ENCODE results near the gene ZNF768.

The ZNF768 gene

DNA sequence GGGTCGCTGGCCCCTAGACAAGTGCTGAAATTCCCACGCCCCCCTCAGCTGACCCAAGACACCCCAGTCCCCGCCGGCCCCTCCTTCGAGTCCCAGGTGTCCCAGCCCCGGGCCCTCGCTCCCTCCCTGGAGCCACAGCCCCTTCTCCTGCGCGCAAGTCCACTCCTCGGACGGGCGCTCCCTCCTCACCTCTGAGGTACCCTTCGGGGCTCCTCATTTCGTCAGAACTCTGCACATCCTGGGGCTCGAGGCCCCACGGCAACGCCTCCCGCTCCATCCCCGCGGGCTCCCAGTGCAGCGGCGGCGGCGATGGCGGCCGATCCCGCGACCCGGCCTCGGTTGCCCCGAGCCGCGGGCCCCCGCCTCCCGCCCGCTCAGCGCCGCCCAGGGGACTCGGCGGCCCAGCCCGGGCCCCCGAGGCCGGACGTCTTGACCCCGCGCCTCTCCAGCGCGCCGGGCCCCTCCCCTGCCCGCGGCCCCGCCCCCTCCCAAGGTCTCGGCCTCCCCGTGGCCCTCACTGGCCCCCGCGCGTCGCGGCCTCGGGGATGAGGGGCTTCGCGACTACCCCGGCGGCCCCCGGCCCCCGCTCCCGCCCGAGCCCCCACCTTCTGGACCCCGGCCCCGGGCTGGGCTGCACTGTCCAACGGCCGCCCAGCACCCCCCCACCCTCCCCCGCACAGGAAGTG lies at the start of gene ZNF768:
ZNF768 (minus strand) TSS at position 430 of the 686 bp plus-strand sequence; CDS start at position 277, 153 bp downstream.
- no peak for DNase-seq

DNA sequence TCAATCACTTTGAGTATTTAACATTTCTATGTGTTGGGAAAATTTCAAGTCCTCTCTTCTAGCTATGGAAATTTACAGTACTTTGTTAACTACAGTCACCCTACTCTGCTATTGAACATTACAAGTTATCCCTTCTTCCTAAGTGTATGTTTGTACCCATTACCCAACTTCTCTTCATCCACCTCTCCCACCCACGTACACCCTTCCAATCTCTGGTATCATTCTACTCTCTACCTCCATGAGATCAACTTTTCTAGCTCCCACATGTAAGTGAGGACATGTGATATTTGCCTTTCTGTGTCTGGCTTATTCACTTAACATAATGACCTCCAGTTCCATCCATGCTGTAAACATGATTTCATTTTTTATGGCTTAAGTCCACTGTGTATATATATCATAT lies 48.3 kb upstream of the ZNF768 start:
- no peak for DNase-seq

DNA sequence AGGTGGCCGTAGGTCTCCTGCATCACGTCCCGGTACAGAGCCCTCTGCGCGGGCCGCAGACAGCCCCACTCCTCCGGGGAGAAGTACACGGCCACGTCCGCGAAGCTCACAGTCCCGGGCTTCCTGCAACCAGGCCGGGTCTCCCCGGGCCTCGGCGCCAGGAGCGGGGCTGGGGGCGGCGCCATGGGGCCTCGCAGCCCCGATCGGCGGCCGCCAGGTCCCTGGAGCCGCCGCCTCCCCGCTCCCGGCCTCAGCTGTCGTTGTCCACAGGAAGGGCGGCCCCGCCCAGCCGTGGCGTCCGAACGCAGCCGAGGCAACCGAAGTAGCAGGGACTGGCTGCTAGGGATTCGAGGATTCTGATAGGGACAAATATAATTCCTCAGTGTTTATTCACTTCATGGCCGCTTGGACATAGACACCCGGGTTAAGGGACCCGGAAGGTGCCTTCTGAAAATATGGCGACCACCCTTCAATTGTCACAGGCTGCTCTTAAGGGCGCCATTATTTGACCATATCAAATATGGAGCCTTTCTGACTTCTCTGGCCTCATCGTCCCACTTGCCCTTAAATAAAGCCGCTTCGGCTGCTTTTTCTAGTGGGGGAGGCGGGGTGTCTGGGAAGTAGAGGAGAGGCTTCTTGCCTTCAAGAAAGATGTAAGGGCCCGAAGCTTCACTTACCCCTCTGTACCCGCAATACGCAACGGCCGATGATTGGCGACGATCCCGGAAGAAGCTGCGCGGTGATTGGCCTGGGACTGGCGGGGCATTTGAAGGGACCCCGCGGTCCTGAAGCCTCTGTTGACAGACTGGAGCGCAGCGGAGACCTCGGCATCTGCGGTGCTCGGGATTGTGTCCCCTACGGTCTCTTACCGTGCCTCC lies 45.3 kb upstream of the ZNF768 start, which contains the start of gene ZNF688:
ZNF688 (minus strand) TSS at position 270 of the 878 bp plus-strand sequence; CDS start at position 185, 85 bp downstream.
- peak; percentile 91 to 93 for DNase-seq

DNA sequence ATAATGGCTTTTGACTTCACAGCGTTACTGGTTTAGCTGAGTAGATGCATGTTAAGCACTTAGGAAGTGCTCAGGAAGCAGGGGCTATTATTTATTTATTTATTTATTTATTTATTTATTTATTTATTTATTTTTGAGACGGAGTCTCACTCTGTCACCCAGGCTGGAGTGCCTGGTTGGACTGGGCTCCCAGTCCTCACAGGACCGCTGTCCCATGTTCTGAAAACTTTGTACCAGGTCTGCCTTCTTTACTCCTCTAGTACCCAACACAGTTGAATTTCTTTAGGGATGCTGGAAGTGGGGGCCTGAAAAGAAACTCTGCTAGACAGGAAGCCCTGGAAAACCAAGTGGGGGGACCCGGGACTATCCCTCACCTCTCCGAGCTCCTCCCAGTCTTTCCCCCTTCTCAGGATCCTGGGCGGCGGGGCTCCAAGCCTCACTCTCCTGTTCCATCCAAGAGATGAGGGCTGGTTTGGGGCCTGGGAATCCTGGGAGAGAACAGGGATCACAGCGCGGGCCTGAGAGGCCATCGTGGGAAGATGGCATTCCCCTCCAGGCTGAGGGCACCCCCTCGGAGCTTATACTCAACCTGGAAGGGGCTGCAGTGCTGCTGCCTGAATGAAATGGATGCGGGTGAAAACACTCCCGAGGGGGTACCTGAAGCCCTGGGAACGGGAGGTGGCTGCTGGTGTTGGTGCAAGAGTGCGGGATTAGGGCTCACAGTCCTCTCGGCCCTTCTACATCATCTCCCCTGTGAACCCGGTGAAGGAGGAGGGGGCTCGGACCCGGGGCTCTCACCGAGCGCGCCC lies 44.5 kb upstream of the ZNF768 start:
- DNase-seq = no peak

DNA sequence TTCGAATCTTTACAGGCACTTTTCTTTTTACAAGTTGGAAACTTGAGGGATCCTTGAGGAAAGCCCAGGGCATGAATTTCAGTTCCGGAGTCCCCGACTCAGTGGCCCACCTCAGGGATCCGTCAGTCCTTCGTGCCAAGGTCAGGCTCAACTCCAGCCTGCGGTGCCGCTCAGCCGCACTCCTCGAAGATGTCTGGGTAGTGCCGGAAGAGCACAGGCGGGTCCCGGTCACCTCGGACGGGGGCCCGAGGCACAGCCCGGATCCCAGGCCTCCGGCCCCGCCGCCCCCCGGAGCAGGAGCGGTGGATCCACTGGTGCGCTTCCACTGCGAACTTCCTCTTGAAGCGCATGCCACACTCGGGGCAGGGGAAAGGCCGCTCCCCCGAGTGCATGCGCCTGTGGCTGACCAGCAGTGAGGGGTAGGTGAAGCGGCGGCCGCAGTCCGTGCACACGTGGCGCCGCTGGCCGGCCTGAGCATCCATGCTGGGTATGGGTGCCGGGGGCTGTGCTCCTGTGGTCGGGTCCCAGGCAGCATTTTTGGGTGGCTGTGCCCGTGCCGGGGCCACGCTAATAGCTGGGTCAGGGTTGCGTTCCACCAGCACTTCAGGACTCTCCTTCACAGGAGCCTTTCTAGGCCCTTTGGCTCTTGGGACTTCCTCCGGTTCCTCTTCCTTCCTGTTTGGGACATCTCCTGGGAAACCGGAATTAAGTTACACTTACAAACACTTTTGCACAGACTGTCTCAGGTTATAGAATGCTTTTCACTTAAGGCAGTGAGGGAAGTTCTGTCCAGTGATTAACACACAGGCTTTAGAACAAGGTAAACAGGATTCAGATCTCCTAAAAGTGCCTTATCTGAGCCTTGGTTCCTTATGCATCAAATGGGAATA lies 43.6 kb upstream of the ZNF768 start:
- no peak for DNase-seq

DNA sequence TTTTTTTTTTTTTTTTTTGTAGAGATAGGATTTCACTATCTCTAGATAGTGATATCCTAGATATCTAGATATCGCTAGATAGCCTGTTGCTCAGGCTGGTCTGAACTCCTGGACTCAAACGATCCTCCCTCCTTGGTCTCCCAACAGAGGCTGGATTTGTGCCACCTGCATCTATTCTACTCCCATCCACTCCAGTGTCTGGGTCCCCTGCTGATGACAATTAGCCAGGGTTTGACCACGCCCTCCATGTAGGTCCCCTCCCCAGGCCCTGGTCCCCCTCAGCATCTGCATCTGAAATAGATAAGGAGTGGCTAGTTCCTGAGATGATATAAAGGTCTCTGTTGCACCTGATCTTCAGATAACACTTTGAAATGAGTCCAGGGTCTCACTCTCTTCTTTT lies 42.9 kb upstream of the ZNF768 start:
- DNase-seq = no peak

DNA sequence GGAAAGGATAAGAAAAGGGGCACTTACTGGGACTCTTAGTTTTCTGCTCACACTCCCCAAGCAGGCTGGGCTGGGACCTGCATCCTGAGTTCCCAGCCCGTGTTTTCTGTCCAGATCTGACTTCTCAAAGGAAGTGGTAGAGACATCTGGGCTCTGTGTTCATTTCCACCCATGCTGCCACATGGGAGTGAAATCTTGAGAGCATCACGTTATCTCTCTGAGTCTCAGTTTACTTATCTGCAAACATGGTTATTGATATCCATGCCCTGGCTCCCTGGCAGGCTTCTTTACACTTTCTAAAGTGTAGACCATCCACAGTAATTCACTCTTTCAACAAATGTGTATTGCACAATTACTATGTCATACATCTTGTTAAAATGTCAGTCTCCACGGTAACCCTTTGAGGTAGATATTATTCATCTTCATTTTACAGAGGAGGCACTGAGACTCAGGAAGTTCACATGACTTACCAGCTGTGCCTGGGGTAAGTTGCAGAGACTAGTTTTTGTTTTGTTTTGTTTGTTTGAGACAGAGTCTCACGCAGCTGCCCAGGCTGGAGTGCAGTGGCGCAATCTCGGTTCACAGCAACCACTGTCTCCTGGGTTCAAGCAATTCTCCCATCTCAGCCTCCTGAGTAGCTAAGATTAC lies 41.7 kb upstream of the ZNF768 start:
- DNase-seq = peak; percentile 53 to 79

DNA sequence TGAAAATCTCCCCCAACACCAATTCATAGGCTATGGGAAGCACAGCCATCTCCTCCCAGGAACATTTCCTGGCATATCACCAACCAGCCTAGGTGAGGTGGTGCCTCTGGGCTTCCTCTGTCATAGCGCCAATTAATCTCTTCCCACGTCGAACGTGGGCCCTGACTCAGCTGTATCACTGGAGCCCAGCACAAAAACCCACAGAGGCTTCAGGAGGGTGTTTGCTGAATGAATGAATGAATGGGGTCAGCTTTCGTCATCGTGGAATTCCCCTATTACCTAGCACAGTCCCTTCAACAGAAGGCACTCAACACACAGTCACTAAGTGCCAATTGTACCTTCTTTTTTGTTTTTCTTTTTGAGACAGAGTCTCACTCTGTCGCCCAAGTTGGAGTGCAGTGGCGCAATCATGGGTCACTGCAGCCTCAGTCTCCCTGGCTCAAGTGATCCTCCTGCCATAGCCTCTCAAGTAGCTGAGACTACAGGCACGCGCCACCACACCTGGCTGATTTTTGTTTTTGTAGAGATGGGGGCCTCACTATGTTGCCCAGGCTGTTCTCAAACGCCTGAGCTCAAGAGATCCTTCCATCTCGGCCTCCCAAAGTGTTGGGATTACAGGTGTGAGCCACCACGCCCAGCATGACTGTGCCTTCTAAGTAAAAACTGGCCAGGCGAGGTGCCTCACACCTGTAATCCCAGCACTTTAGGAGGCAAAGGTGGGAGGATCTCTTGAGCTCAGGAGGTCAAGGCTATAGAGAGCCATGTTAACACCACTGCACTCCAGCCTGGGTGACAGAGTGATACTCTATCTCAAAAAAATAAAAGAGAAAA lies 41.0 kb upstream of the ZNF768 start:
- peak; percentile 12 to 47 for DNase-seq

DNA sequence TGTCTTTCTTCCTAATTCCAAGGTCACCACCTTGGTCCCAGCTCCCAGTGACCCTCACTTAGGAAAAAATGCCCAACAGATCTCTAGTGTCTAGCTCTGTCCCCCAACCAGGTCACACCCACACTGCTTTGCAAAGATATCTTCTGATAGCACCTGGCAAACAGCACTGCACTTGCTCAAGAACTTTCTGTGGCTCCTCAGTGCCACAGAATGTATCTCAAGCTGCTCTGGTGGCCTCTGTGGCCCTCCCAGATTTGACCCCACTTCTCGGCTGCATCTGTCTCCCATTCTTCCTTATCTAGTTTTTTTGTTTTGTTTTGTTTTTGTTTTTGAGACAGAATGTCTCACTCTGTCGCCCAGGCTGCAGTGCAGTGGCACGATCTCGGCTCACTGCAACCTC lies 40.2 kb upstream of the ZNF768 start:
- no peak for DNase-seq

DNA sequence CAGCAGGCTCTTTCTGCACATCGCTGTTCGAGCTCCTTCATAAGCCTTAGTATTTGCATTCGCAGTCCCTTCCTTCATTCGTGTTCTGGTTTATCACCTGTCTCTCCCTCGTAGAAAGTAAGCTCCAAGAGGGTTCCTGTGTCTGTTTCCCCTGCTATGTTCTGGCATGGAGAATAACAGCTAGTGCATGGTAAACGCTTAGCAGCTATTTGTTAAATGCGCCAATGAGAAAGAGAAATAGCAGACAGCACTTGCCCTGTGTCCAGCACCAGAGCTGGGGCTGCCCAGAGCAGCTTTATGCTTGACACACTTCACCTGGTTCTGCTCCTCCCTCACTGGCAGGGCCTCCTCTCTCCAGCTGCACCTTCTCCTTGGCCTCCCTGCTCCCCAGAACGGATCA lies 39.6 kb upstream of the ZNF768 start:
- DNase-seq = no peak

DNA sequence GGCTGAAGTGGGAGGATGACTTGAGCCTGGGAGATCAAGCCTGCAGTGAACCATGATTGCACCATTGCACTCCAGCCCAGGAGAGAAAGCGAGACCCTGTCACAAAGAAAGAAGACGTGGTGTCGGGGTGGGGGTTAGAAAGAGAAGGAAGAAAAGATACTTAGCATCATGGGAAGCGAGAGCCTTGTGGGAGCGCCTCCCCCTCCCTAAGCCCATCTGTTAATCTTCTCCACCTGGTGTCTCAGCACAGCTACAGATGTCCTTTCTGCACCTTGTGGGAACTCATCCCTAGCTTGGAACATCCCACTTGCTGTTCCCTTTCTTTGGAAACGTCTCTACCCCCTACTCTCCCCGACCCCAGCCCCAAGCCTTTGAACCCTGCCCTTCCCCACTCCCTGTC lies 39.2 kb upstream of the ZNF768 start:
- no peak for DNase-seq

DNA sequence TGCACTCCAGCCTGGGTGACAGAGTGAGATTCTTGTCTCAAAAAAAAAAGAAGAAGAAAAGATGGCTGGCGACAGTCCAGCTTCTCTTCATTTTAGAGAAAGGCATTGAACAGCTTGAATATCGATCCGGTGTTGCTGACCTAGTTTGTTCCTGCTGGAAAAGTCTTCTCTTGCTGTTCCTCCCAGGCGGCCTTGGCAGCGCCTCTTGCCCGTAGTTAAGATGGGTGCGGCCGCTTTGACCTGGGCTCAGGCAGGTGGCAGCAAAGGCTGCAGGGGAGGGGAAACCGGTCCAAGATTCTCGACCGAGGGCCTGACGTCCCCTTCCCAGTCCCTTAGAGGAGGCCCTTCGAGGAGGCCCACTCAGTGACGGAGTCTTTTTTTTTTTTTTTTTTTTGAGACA lies 35.7 kb upstream of the ZNF768 start:
- no peak for DNase-seq

DNA sequence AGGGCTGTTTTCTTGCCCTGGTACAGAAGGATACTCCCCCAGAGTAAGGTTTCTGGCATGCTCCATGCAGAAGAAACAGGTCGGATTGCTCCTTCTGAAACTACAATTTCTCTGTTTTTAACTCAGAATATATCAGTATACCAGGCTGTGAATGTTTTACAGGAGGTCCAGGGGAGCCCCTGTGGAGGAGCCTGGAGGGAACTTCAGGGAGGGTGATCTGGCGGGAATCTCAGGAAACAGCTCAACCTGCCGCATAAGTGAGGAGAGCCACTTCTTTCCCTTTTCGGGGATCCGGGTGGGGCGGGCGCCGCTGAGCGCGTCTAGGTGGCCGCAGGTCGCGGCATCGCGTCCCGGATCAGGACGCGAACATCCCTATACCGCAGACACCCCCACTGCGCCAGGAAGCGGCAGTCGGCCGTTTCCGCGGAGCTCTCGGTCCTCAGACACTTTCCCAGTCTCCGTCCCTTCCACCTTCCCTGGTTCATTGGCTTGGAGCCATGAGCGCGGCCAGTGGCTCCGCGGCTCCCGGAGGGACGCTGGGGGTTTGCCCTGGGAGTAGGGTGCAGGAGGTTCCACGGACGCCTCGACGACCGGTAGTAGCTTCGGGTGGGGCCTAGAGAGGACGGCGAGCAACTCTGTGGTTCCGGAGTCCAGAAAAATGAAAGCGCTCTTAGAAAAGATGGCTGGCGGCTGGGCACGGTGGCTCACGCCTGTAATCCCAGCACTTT lies 34.9 kb upstream of the ZNF768 start:
- DNase-seq = peak in 1 of 2 donors; percentile 18

DNA sequence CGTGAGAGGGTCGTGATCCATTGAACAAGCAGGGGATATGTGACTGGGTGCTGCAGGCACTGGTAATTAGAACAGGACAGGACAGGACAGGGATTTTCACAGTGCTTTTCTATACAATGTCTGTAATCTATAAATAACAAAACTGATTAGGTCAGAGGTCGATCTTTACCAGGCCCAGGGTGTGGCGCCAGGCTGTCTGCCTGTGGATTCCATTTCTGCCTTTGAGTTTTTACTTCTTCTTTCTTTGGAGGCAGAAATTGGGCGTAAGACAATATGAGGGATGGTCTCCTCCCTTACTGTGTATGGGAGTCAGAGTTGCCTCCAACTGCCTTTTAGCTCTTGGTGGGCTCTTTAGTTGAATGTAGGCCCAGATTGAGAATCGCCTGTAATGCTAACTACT lies 33.3 kb upstream of the ZNF768 start:
- DNase-seq = peak in 1 of 2 donors; percentile 45

DNA sequence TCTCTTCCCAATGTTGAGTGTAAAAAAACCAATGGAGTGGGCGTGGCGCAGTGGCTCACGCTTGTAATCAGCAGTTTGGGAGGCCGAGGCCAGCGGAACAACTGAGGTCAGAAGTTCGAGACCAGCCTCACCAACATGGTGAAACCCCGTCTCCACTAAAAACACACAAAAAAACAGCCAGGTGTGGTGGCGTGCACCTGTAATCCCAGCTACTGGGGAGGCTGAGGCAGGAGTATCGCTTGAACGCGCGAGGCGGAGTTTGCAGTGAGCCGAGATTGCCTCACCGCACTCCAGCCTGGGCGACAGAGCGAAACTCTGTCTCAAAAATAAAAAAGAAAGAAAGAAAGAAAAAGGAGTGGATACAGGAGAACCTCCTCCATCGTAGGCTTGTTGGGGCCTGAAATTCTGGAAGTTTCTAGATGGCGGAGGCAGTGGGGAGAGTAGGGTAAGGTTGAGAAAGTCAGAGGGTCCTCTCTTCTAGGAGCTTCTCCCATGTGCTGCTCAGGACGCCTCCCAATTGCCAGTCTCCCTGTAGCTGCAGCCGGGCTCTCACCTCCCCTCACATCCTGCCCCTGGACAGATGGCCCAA lies 32.5 kb upstream of the ZNF768 start:
- no peak for DNase-seq

DNA sequence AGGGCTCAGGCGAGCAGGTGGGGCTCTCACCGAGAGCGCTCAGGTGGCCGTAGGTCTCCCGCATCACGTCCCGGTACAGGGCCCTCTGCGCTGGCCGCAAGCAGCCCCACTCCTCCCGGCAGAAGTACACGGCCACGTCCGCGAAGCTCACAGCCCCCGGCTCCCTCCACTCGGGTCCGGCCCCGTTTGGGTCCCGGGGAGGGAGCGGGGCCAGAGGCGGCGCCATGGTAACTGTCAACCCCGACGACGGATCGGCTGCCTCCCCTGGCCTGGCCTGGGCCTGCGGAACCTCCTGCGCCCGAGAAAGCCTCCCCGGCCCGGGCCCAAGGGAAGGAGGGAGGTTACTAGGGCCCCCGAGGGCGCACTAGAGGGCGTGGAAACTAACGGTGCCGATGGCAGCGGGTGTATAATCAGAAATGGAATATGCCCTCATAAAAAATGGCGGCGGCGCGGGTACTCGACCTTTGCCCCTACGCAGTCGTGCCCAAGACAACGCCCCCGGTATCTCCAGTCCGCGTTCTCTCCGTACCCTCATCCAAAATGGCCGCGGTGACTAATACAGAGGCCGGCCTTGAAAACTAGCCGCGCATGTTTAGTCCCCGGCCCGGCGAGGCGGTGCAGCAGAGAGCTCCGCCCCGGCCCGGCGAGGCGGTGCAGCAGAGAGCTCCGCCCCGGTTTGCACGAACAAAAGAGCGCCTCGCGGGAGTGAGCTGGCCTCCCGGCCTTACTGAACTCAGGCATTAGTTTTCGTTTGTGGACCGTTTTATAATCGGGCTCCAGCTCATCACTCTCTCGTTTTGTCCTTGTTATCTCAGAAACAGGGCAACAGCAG lies 31.8 kb upstream of the ZNF768 start, which contains the start of gene ZNF764:
ZNF764 (minus strand) TSS at position 418 of the 832 bp plus-strand sequence; CDS start at position 226, 192 bp downstream.
- peak; percentile 98 to 99 for DNase-seq

DNA sequence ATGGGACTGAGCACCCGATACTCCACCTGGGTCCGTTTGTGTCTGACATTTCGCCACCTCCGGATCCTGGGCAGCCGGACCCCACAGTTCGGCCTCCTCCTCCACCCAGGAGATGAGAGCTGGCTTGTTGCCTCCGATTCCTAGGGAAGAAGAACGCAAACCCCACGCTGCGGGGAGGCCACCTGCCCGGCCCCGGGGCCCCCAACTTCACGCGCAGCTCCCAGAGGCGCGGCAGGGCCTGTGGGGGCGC lies 31.3 kb upstream of the ZNF768 start:
- no peak for DNase-seq

DNA sequence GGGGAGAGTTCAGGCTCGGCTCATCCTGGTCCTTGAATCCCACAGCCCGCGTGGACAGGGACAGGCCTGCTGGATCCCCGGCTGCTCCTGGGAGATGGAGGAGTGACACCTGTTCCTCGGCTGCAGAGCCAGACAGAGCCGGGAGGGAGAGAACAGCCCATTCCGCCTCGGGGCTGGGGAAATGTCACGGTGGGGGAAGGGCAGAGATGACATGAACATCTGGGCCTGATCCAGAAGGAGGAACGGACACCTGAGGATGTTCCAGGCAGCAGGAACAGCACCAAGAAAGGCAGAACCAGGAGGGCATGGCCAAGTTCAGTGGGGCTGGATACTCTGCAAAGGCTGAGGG lies 29.7 kb upstream of the ZNF768 start:
- DNase-seq = no peak
